GM12801 (cell line): ENCODE data around the gene DIPK1A.

ENCODE experiments used
- CTCF ChIP-seq: IDR thresholded peaks from one replicate; pipeline ENCODE4 v1.5.1; 2011; ENCODE audit warnings: control low read depth; ENCODE audit not compliant: insufficient read length; ENCODE audit errors: extremely low read depth

Gene DIPK1A

GRCh38 chr1:92877081-92877711 is 84.1 kb downstream of the DIPK1A start:
- no peak for TF ChIP-seq CTCF

- TF ChIP-seq CTCF: no peak
Measured at GRCh38 chr1:92876351-92876750, 84.9 kb downstream of the DIPK1A start.

- no peak for TF ChIP-seq CTCF
Measured at GRCh38 chr1:92874987-92875386, 86.3 kb downstream of the DIPK1A start.

GRCh38 chr1:92872719-92873118 is 88.5 kb downstream of the DIPK1A start:
- no peak for TF ChIP-seq CTCF

- no peak for TF ChIP-seq CTCF
Measured at GRCh38 chr1:92870591-92870990, 90.7 kb downstream of the DIPK1A start.

- no peak for TF ChIP-seq CTCF
Measured at GRCh38 chr1:92864131-92864530, 97.1 kb downstream of the DIPK1A start.

- no peak for TF ChIP-seq CTCF
Measured at GRCh38 chr1:92862605-92863004, 98.7 kb downstream of the DIPK1A start.

- no peak for TF ChIP-seq CTCF
Measured at GRCh38 chr1:92859400-92860039, 101.7 kb downstream of the DIPK1A start.
